ENCODE data around the gene ARHGAP29.

DNA sequence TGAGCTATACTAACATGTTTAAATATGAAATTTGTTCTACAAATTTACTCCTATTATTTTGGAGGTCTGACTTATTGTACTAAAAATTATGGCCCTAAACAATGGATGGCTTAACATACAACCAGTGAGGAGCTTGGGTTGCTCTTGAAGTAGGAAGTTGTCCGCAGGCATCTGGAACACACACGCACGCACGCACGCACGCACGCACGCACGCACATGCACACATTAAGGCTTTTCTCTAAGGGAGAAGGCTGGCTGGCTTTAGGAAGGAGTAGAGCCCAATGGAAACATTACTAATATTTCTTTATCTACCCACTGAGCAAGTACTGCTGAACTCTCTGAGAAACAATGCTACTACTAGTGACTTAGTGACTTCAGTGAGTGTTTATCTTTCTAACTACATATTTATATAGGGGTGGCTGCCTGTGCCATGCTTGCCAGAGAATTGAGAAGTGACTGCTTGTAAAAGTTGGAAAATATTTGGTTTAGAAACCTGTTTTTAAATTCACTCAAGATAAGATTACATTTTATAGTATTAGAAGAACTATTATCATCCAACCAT is 16.2 kb upstream of the ARHGAP29 start:
- TF ChIP-seq, protein P1, sequence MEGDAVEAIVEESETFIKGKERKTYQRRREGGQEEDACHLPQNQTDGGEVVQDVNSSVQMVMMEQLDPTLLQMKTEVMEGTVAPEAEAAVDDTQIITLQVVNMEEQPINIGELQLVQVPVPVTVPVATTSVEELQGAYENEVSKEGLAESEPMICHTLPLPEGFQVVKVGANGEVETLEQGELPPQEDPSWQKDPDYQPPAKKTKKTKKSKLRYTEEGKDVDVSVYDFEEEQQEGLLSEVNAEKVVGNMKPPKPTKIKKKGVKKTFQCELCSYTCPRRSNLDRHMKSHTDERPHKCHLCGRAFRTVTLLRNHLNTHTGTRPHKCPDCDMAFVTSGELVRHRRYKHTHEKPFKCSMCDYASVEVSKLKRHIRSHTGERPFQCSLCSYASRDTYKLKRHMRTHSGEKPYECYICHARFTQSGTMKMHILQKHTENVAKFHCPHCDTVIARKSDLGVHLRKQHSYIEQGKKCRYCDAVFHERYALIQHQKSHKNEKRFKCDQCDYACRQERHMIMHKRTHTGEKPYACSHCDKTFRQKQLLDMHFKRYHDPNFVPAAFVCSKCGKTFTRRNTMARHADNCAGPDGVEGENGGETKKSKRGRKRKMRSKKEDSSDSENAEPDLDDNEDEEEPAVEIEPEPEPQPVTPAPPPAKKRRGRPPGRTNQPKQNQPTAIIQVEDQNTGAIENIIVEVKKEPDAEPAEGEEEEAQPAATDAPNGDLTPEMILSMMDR (IDR thresholded peaks at IDR 0.05; ENCODE audit: borderline replicate concordance, extremely low read depth, low read length, poor library complexity, severe bottlenecking) = no peak
- no peak for TF ChIP-seq EZH2 (IDR thresholded peaks at IDR 0.05; ENCODE audit: borderline replicate concordance, low read depth, low read length, severe bottlenecking)

All from DND-41 (cell line).